IPS-20b (cell line): ENCODE data around the gene MFSD11.
"Not testable (repeated sequence)": the region's sequence is repeated elsewhere in the genome, so short reads cannot be mapped to it uniquely, and the experiment has no call there.

ENCODE experiments used
- H3K27ac ChIP-seq: one replicate; pipeline ENCODE4 v1.5.1; 2013; ENCODE audit warnings: low read length
- H3K27me3 ChIP-seq: 2 replicates; pipeline ENCODE4 v1.6.1; 2013; ENCODE audit warnings: mild to moderate bottlenecking, low read length, inconsistent platforms; ENCODE audit not compliant: insufficient read depth
- H3K36me3 ChIP-seq: 2 replicates; pipeline ENCODE4 v1.6.1; 2013; ENCODE audit warnings: low read depth, mild to moderate bottlenecking, inconsistent platforms, low read length, moderate library complexity; ENCODE audit not compliant: insufficient read depth
- H3K4me1 ChIP-seq: 2 replicates; pipeline ENCODE4 v1.6.1; 2013; ENCODE audit warnings: mild to moderate bottlenecking, control low read depth, inconsistent platforms, low read length, moderate library complexity; ENCODE audit not compliant: insufficient read depth
- H3K4me3 ChIP-seq: 2 replicates; pipeline ENCODE4 v1.5.1; 2013; ENCODE audit warnings: mild to moderate bottlenecking, low read length, inconsistent platforms
- H3K9ac ChIP-seq: 2 replicates; pipeline ENCODE4 v1.6.1; 2013; ENCODE audit warnings: low read depth, mild to moderate bottlenecking, inconsistent platforms, low read length, moderate library complexity
- H3K9me3 ChIP-seq: 2 replicates; pipeline ENCODE4 v1.6.1; 2013; ENCODE audit warnings: mild to moderate bottlenecking, low read depth, low read length, inconsistent platforms; ENCODE audit not compliant: insufficient read depth

The MFSD11 gene

GRCh38 chr17:76700617-76701470, 37.1 kb upstream of the MFSD11 start:
- no peaks in the 10 kb centered on the region for H3K9me3 ChIP-seq
- peak overlapping the region; percentile 8; the same call in 1 of the 2 replicates for H3K9ac ChIP-seq
- no peak overlapping the region for H3K27ac ChIP-seq
- H3K36me3 ChIP-seq: no peaks in the 10 kb centered on the region
- H3K4me1 ChIP-seq: peaks cover 27% of the 10 kb centered on the region; the same call in 1 of the 2 replicates
- no peak overlapping the region for H3K4me3 ChIP-seq
- H3K27me3 ChIP-seq: no peaks in the 10 kb centered on the region

- peak overlapping the region; percentile 8; the same call in 1 of the 2 replicates for H3K9ac ChIP-seq
- no peaks in the 10 kb centered on the region for H3K36me3 ChIP-seq
- H3K4me1 ChIP-seq: peaks cover 27% of the 10 kb centered on the region; the same call in 1 of the 2 replicates
- no peak overlapping the region for H3K27ac ChIP-seq
- no peaks in the 10 kb centered on the region for H3K9me3 ChIP-seq
- H3K27me3 ChIP-seq: no peaks in the 10 kb centered on the region
- no peak overlapping the region for H3K4me3 ChIP-seq
These were observed 36.4 kb upstream of the MFSD11 start for GRCh38 chr17:76701471-76701967.

GRCh38 chr17:76702076-76702475, 35.8 kb upstream of the MFSD11 start:
- no peaks in the 10 kb centered on the region for H3K36me3 ChIP-seq
- H3K4me1 ChIP-seq: peaks cover 27% of the 10 kb centered on the region; the same call in 1 of the 2 replicates
- no peak overlapping the region for H3K27ac ChIP-seq
- H3K9ac ChIP-seq: no peak overlapping the region
- no peaks in the 10 kb centered on the region for H3K27me3 ChIP-seq
- H3K4me3 ChIP-seq: no peak overlapping the region
- H3K9me3 ChIP-seq: no peaks in the 10 kb centered on the region

GRCh38 chr17:76702941-76703637, 34.8 kb upstream of the MFSD11 start:
- no peak overlapping the region for H3K9ac ChIP-seq
- H3K36me3 ChIP-seq: no peaks in the 10 kb centered on the region
- H3K27ac ChIP-seq: no peak overlapping the region

GRCh38 chr17:76704805-76705204, 33.1 kb upstream of the MFSD11 start:
- Histone ChIP-seq H3K9me3 (no peaks in the 10 kb centered on the region), H3K27me3 (peaks cover 17% of the 10 kb centered on the region), H3K4me3 (no peak overlapping the region), H3K27ac (no peak overlapping the region), H3K4me1 (peaks cover 34% of the 10 kb centered on the region), H3K36me3 (no peaks in the 10 kb centered on the region), H3K9ac (no peak overlapping the region)

More at GRCh38 chr17:76702941-76703637, 34.8 kb upstream of the MFSD11 start:
- H3K4me3 ChIP-seq: no peak overlapping the region
- H3K9me3 ChIP-seq: no peaks in the 10 kb centered on the region
- H3K4me1 ChIP-seq: peaks cover 21% of the 10 kb centered on the region; the same call in 1 of the 2 replicates
- H3K27me3 ChIP-seq: peaks cover under 1% of the 10 kb centered on the region; the same call in 1 of the 2 replicates

GRCh38 chr17:76706817-76707216, 31.1 kb upstream of the MFSD11 start:
- Histone ChIP-seq H3K27ac (no peak overlapping the region), H3K4me1 (peaks cover 26% of the 10 kb centered on the region), H3K36me3 (no peaks in the 10 kb centered on the region), H3K9ac (no peak overlapping the region), H3K9me3 (no peaks in the 10 kb centered on the region), H3K4me3 (no peak overlapping the region), H3K27me3 (peaks cover 23% of the 10 kb centered on the region)

- no peak overlapping the region for H3K9ac ChIP-seq
- H3K27ac ChIP-seq: no peak overlapping the region
- H3K4me3 ChIP-seq: no peak overlapping the region; the same call in 1 of the 2 replicates
- H3K27me3 ChIP-seq: peaks cover 23% of the 10 kb centered on the region
- no peaks in the 10 kb centered on the region for H3K36me3 ChIP-seq
- H3K9me3 ChIP-seq: no peaks in the 10 kb centered on the region
- H3K4me1 ChIP-seq: peaks cover 24% of the 10 kb centered on the region
These were observed 29.7 kb upstream of the MFSD11 start for GRCh38 chr17:76707985-76708807.

- Histone ChIP-seq H3K4me3 (peak overlapping the region; percentile 67), H3K9ac (peak overlapping the region; percentile 37; the same call in 1 of the 2 replicates), H3K9me3 (no peaks in the 10 kb centered on the region), H3K36me3 (peaks cover 7% of the 10 kb centered on the region; the same call in 1 of the 2 replicates), H3K27ac (no peak overlapping the region), H3K4me1 (peaks cover 24% of the 10 kb centered on the region), H3K27me3 (peaks cover 23% of the 10 kb centered on the region)
These were observed 28.6 kb upstream of the MFSD11 start for GRCh38 chr17:76709077-76709950.

- Histone ChIP-seq H3K9ac (peak overlapping the region; percentile 37; the same call in 1 of the 2 replicates), H3K4me1 (peaks cover 24% of the 10 kb centered on the region), H3K4me3 (peak overlapping the region; percentile 67), H3K27me3 (peaks cover 23% of the 10 kb centered on the region)
- H3K9me3 ChIP-seq, H3K36me3 ChIP-seq, H3K27ac ChIP-seq: not testable (repeated sequence)
These were observed 27.7 kb upstream of the MFSD11 start for GRCh38 chr17:76709951-76710862.
